SU-DHL-6 (cell line): ENCODE measurements around the gene PLEKHO1.
A peak's percentile ranks its signal among the peaks of the same experiment; 100 is the strongest.

Source experiments
- H2AFZ ChIP-seq: fragments of 200-600 bp; sonication (generic); 2 replicates; pipeline ENCODE4 v1.6.1; 2014; ENCODE audit warnings: low read depth, mild to moderate bottlenecking, moderate library complexity, mixed read lengths, antibody characterized with exemption, low read length; ENCODE audit not compliant: severe bottlenecking
- H3F3A ChIP-seq: fragments of 200-600 bp; shearing (Covaris generic); 2 replicates; pipeline ENCODE4 v1.6.0; 2016; ENCODE audit warnings: antibody characterized with exemption, mild to moderate bottlenecking; ENCODE audit not compliant: insufficient read depth
- H3K27ac ChIP-seq: fragments of 200-600 bp; sonication (generic); 2 replicates; pipeline ENCODE4 v1.5.1; 2016; ENCODE audit warnings: low read depth, mild to moderate bottlenecking, low read length, moderate library complexity, mixed read lengths
- H3K27me3 ChIP-seq: fragments of 200-600 bp; sonication (generic), shearing (Covaris generic); 2 replicates; pipeline ENCODE4 v1.6.0; 2014; ENCODE audit warnings: mild to moderate bottlenecking, low read length
- H3K36me3 ChIP-seq: fragments of 200-600 bp; sonication (generic); 2 replicates; pipeline ENCODE4 v1.6.1; 2014; ENCODE audit warnings: mild to moderate bottlenecking, low read length, mixed read lengths
- H3K4me2 ChIP-seq: fragments of 300-600, 200-600 bp; shearing (Covaris generic), sonication (generic); 2 replicates; pipeline ENCODE4 v1.6.0; 2014; ENCODE audit warnings: low read length, low read depth, mild to moderate bottlenecking; ENCODE audit not compliant: poor library complexity, severe bottlenecking
- H3K4me3 ChIP-seq: fragments of 200-600 bp; sonication (generic); 2 replicates; pipeline ENCODE4 v1.5.1; 2014; ENCODE audit warnings: antibody characterized with exemption, low read length, mild to moderate bottlenecking, mixed read lengths; ENCODE audit not compliant: insufficient read depth, poor library complexity, severe bottlenecking
- H3K79me2 ChIP-seq: fragments of 200-600 bp; sonication (generic); 2 replicates; pipeline ENCODE4 v1.6.1; 2014; ENCODE audit warnings: mild to moderate bottlenecking, low read length, moderate library complexity; ENCODE audit not compliant: insufficient read depth
- H3K9ac ChIP-seq: fragments of 200-600 bp; sonication (generic); 2 replicates; pipeline ENCODE4 v1.7.0; 2014; ENCODE audit warnings: mild to moderate bottlenecking, low read length
- H3K9me2 ChIP-seq: fragments of 200-600 bp; sonication (generic); replicated peaks from 2 replicates; pipeline ENCODE4 v1.6.1; 2014; ENCODE audit warnings: low read length; ENCODE audit not compliant: insufficient read depth
- H3K9me3 ChIP-seq: fragments of 200-600 bp; sonication (generic); 2 replicates; pipeline ENCODE4 v1.6.1; 2014; ENCODE audit warnings: low read length, mixed read lengths; ENCODE audit not compliant: insufficient read depth
- H4K20me1 ChIP-seq: fragments of 200-600 bp; sonication (generic); 2 replicates; pipeline ENCODE4 v1.6.1; 2014; ENCODE audit warnings: low read depth, mild to moderate bottlenecking, antibody characterized with exemption, low read length, moderate library complexity, mixed read lengths
- CTCF ChIP-seq: fragments of 200-600 bp; sonication (generic); IDR thresholded peaks from one replicate; pipeline ENCODE4 v1.5.1; 2017; ENCODE audit warnings: antibody characterized with exemption, mild to moderate bottlenecking, low read length, moderate library complexity; ENCODE audit not compliant: insufficient read depth, poor library complexity, severe bottlenecking
- EZH2phosphoT487 ChIP-seq: fragments of 200-600 bp; sonication (generic), shearing (Covaris generic); conservative IDR thresholded peaks from 2 replicates; pipeline ENCODE4 v1.6.1; 2018; ENCODE audit warnings: mild to moderate bottlenecking, antibody characterized with exemption, low read length, moderate library complexity, mixed read lengths

Gene PLEKHO1

DNA sequence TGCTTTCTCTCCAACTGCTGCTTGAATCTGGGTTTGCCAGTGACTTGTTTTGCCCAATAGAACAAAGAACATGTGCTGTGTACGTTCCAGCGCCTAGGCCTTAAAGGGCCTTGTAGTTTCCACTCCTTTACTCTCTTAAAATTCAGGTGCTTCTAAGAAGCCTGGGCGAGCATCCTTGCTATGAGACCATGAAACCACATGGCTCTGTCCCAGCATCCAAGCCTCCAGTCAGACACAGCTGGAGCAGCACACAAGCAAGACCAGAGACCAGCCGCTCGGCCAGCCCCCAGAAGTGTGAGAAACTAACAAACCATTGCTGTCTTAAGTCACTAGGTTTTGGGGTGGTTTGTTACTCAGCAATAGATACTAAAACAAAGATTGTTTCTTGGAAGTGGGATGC, 15.1 kb downstream of the PLEKHO1 start:
- Histone ChIP-seq H3K4me3 (no peak overlapping the region), H2AFZ (no peak overlapping the region), H3K4me2 (no peak overlapping the region), H3K27ac (no peak overlapping the region), H3F3A (peaks cover 18% of the 10 kb centered on the region), H3K9me3 (no peaks in the 10 kb centered on the region), H3K27me3 (no peaks in the 10 kb centered on the region), H3K9ac (no peak overlapping the region), H4K20me1 (no peaks in the 10 kb centered on the region), H3K36me3 (no peaks in the 10 kb centered on the region), H3K79me2 (no peaks in the 10 kb centered on the region), H3K9me2 (no peaks in the 10 kb centered on the region)
- TF ChIP-seq CTCF (no peak), EZH2phosphoT487 (no peak)

GRCh38 chr1:150165622-150166612, 16.2 kb downstream of the PLEKHO1 start:
- Histone ChIP-seq H3K36me3 (no peaks in the 10 kb centered on the region), H3K79me2 (no peaks in the 10 kb centered on the region), H3K27me3 (no peaks in the 10 kb centered on the region), H3K27ac (no peak overlapping the region), H3K4me2 (no peak overlapping the region), H3K9me2 (no peaks in the 10 kb centered on the region), H3K9me3 (no peaks in the 10 kb centered on the region), H3K4me3 (no peak overlapping the region), H2AFZ (no peak overlapping the region), H4K20me1 (no peaks in the 10 kb centered on the region), H3K9ac (no peak overlapping the region; the same call in 1 of the 2 replicates), H3F3A (peaks cover 12% of the 10 kb centered on the region)
- no peak for TF ChIP-seq EZH2phosphoT487
- TF ChIP-seq CTCF: peak; percentile 76

DNA sequence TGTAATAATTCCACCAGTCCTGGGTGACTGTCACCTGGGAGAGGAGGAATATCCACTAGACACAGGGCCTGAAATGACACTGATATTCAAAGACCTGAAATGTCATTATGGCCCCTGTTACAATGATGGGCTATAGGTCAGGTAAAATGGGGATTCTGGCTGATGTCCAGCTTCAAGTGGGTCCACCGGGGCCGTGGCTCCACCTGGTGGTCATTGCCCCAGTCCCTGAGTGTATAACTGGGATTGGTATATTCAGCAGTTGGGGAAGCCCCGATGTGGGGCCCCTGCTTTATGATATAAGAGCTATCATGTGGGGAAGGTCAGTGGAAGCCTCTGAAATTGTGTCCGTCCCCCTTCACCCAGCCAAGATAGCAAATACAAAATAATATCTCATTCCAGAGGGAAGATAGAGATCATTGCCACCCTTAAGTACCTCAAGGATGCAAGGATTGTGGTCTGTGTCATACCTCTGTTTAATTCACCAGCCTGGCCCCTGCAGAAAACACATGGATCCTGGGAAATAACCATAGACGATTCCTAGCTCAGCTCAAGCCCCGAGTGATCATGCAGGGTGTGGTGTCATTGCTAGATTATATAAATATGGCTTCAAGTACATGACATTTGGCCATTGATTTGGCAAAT, 19.4 kb downstream of the PLEKHO1 start:
- Histone ChIP-seq H3K36me3 (no peaks in the 10 kb centered on the region), H3K4me2 (no peak overlapping the region), H3K79me2 (no peaks in the 10 kb centered on the region), H3K9me3 (no peaks in the 10 kb centered on the region), H2AFZ (no peak overlapping the region), H3K9me2 (no peaks in the 10 kb centered on the region), H3K4me3 (no peak overlapping the region), H3F3A (no peaks in the 10 kb centered on the region), H4K20me1 (no peaks in the 10 kb centered on the region), H3K9ac (no peak overlapping the region), H3K27ac (no peak overlapping the region), H3K27me3 (no peaks in the 10 kb centered on the region)
- peak; percentile 52 for TF ChIP-seq CTCF
- no peak for TF ChIP-seq EZH2phosphoT487
